Liver (tissue), 3 donors: ENCODE data around the gene DOK1.

Experiments
- EGR1 ChIP-seq, 2 donors: IDR thresholded peaks; 2 replicates each; pipeline ENCODE4 v1.6.1; 2016 to 2018; ENCODE audit warnings: antibody characterized with exemption in 2 of 2, low read depth in 2 of 2
- GABPA ChIP-seq, 2 donors: IDR thresholded peaks in 1 of 2; conservative IDR thresholded peaks in 1 of 2; 2 replicates each; pipeline ENCODE4 v1.6.1; 2016; ENCODE audit warnings: antibody characterized with exemption in 2 of 2, mild to moderate bottlenecking in 1 of 2, moderate library complexity in 1 of 2
- HNF4A ChIP-seq, 2 donors: conservative IDR thresholded peaks; 2 replicates each; pipeline ENCODE4 v1.6.1; 2016; ENCODE audit warnings: antibody characterized with exemption in 2 of 2, mild to moderate bottlenecking in 2 of 2
- RAD21 ChIP-seq, 2 donors: IDR thresholded peaks; 2 replicates each; pipeline ENCODE4 v1.6.1; 2016; ENCODE audit warnings: antibody characterized with exemption in 2 of 2, mild to moderate bottlenecking in 2 of 2
- SP1 ChIP-seq: IDR thresholded peaks from 2 replicates; pipeline ENCODE4 v1.6.1; 2018; ENCODE audit warnings: antibody characterized with exemption, mild to moderate bottlenecking
- TAF1 ChIP-seq: conservative IDR thresholded peaks from 2 replicates; pipeline ENCODE4 v1.6.1; 2016; ENCODE audit warnings: antibody characterized with exemption, mild to moderate bottlenecking
- YY1 ChIP-seq: IDR thresholded peaks from 2 replicates; pipeline ENCODE4 v1.6.1; 2016; ENCODE audit warnings: antibody characterized with exemption, mild to moderate bottlenecking
- TF ChIP-seq, protein P1 (sequence below): fragments of 150-350 bp; IDR thresholded peaks from 2 replicates; pipeline ENCODE4 v1.5.1; 2017; ENCODE audit warnings: improper control_type of control experiment, low read depth, low read length; ENCODE audit not compliant: missing input control
- TF ChIP-seq, protein P2 (sequence below): IDR thresholded peaks from 2 replicates; pipeline ENCODE4 v1.6.1; 2016; ENCODE audit warnings: antibody characterized with exemption
- TF ChIP-seq, protein P3 (sequence below): IDR thresholded peaks from 2 replicates; pipeline ENCODE4 v1.6.1; 2016; ENCODE audit warnings: antibody characterized with exemption
- TF ChIP-seq, protein P4 (sequence below): IDR thresholded peaks from 2 replicates; pipeline ENCODE4 v1.6.1; 2016; ENCODE audit warnings: antibody characterized with exemption
- TF ChIP-seq, protein P5 (sequence below): IDR thresholded peaks from 2 replicates; pipeline ENCODE4 v1.6.1; 2016; ENCODE audit warnings: antibody characterized with exemption, mild to moderate bottlenecking
- donor health status: healthy.
- donor health status: healthy.

DNA sequence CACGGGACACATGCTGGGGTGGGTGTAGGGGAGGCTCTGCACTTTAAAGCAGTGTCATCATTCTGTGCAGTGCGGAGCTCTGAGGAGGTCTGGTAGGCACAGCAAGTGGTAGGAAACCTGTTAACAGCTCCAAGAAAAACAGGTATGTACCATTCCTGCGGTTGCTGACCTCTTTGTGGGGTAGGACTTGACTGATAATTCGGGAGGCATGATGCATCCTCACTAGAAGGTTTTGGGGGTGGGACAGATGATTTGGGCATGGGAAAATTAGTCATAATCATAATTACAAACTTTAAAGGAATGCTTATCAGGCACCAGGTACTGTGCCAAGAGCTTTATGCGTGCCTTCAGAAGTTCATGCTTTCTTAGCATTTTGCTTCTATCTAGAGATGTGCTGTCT lies 9.7 kb downstream of the DOK1 start:
- TF ChIP-seq, protein P1, sequence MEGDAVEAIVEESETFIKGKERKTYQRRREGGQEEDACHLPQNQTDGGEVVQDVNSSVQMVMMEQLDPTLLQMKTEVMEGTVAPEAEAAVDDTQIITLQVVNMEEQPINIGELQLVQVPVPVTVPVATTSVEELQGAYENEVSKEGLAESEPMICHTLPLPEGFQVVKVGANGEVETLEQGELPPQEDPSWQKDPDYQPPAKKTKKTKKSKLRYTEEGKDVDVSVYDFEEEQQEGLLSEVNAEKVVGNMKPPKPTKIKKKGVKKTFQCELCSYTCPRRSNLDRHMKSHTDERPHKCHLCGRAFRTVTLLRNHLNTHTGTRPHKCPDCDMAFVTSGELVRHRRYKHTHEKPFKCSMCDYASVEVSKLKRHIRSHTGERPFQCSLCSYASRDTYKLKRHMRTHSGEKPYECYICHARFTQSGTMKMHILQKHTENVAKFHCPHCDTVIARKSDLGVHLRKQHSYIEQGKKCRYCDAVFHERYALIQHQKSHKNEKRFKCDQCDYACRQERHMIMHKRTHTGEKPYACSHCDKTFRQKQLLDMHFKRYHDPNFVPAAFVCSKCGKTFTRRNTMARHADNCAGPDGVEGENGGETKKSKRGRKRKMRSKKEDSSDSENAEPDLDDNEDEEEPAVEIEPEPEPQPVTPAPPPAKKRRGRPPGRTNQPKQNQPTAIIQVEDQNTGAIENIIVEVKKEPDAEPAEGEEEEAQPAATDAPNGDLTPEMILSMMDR = no peak
- no peak for TF ChIP-seq SP1
- TF ChIP-seq EGR1 (IDR thresholded peaks at IDR 0.05; ENCODE audit: low read depth in 2 of 2) = no peak
- no peak for TF ChIP-seq HNF4A (conservative IDR thresholded peaks at IDR 0.05)
- TF ChIP-seq, protein P2, sequence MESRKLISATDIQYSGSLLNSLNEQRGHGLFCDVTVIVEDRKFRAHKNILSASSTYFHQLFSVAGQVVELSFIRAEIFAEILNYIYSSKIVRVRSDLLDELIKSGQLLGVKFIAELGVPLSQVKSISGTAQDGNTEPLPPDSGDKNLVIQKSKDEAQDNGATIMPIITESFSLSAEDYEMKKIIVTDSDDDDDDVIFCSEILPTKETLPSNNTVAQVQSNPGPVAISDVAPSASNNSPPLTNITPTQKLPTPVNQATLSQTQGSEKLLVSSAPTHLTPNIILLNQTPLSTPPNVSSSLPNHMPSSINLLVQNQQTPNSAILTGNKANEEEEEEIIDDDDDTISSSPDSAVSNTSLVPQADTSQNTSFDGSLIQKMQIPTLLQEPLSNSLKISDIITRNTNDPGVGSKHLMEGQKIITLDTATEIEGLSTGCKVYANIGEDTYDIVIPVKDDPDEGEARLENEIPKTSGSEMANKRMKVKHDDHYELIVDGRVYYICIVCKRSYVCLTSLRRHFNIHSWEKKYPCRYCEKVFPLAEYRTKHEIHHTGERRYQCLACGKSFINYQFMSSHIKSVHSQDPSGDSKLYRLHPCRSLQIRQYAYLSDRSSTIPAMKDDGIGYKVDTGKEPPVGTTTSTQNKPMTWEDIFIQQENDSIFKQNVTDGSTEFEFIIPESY = no peak
- TF ChIP-seq, protein P3, sequence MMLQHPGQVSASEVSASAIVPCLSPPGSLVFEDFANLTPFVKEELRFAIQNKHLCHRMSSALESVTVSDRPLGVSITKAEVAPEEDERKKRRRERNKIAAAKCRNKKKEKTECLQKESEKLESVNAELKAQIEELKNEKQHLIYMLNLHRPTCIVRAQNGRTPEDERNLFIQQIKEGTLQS = no peak
- TF ChIP-seq GABPA (IDR thresholded peaks at IDR 0.05 in 1 of 2, conservative IDR thresholded peaks at IDR 0.05 in 1 of 2) = no peak
- TF ChIP-seq, protein P4, sequence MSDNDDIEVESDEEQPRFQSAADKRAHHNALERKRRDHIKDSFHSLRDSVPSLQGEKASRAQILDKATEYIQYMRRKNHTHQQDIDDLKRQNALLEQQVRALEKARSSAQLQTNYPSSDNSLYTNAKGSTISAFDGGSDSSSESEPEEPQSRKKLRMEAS = no peak
- no peak for TF ChIP-seq RAD21 (IDR thresholded peaks at IDR 0.05)
- TF ChIP-seq, protein P5, sequence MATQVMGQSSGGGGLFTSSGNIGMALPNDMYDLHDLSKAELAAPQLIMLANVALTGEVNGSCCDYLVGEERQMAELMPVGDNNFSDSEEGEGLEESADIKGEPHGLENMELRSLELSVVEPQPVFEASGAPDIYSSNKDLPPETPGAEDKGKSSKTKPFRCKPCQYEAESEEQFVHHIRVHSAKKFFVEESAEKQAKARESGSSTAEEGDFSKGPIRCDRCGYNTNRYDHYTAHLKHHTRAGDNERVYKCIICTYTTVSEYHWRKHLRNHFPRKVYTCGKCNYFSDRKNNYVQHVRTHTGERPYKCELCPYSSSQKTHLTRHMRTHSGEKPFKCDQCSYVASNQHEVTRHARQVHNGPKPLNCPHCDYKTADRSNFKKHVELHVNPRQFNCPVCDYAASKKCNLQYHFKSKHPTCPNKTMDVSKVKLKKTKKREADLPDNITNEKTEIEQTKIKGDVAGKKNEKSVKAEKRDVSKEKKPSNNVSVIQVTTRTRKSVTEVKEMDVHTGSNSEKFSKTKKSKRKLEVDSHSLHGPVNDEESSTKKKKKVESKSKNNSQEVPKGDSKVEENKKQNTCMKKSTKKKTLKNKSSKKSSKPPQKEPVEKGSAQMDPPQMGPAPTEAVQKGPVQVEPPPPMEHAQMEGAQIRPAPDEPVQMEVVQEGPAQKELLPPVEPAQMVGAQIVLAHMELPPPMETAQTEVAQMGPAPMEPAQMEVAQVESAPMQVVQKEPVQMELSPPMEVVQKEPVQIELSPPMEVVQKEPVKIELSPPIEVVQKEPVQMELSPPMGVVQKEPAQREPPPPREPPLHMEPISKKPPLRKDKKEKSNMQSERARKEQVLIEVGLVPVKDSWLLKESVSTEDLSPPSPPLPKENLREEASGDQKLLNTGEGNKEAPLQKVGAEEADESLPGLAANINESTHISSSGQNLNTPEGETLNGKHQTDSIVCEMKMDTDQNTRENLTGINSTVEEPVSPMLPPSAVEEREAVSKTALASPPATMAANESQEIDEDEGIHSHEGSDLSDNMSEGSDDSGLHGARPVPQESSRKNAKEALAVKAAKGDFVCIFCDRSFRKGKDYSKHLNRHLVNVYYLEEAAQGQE = no peak
- TF ChIP-seq TAF1 = no peak
- no peak for TF ChIP-seq YY1
